Endothelial cell of umbilical vein (primary cell): Measurements from ENCODE around the gene SYT2. TPM values are rescaled to one million over a fixed set of nuclear protein-coding genes. Genes with fewer than 3 reads are reported as not detected.

ENCODE experiments used
- BruUV-seq: library from RNA; stranded (reverse); fragments of 400-500 nt; replicated peaks from 2 replicates; lab custom pipeline; 2021; lab: Mats Ljungman, UMichigan
- CTCF ChIA-PET: fragments of 300-600, 350-600 bp; sonication (Branson Sonifier 250); formaldehyde crosslinking; loops from one replicate; lab custom pipeline; 2021; ENCODE audit warnings: antibody characterized with exemption, inconsistent platforms; lab: Charles Lee
- POLR2A ChIA-PET: fragments of 300-600, 350-600 bp; sonication (Branson Sonifier 250); formaldehyde crosslinking; loops from one replicate; lab custom pipeline; 2021; ENCODE audit warnings: antibody characterized with exemption, inconsistent platforms; lab: Charles Lee
- DNase-seq: peaks from one replicate; pipeline ENCODE4 v3.0.0-alpha.2; 2011; ENCODE audit warnings: low read depth, low spot score
- FAIRE-seq: peaks from 2 replicates; lab custom pipeline; 2011; peaks lifted over from hg19 to GRCh38; lab: Jason Lieb, UNC
- H2AFZ ChIP-seq: 2 replicates; pipeline ENCODE4 v1.6.0; 2012; ENCODE audit warnings: low read depth, low read length, control low read depth, inconsistent platforms
- H3K27ac ChIP-seq: 2 replicates; pipeline ENCODE4 v1.5.1; 2011; ENCODE audit warnings: low read depth, mild to moderate bottlenecking, control low read depth, low read length, moderate library complexity; ENCODE audit not compliant: insufficient read depth
- H3K27me3 ChIP-seq, 2 experiments: 2 replicates each; pipeline versions ENCODE4 v1.6.0 to v1.6.1; 2011; ENCODE audit warnings: low read length in 2 of 2, mixed read lengths in 1 of 2; ENCODE audit not compliant: control insufficient read depth in 2 of 2, insufficient read depth in 2 of 2
- H3K36me3 ChIP-seq, 2 experiments: 2 replicates in 1 of 2; 3 replicates in 1 of 2; pipeline ENCODE4 v1.5.1; 2011; ENCODE audit warnings: low read length in 2 of 2, mild to moderate bottlenecking in 1 of 2, moderate library complexity in 1 of 2; ENCODE audit not compliant: control insufficient read depth in 2 of 2, insufficient read depth in 2 of 2; ENCODE audit errors: extremely low read depth in 1 of 2
- H3K4me1 ChIP-seq: 3 replicates; pipeline ENCODE4 v1.5.1; 2011; ENCODE audit warnings: mild to moderate bottlenecking, low read length; ENCODE audit not compliant: control insufficient read depth, insufficient read depth; ENCODE audit errors: extremely low read depth
- H3K4me2 ChIP-seq: 2 replicates; pipeline ENCODE4 v1.6.1; 2011; ENCODE audit warnings: low read length, control low read depth, mixed read lengths; ENCODE audit not compliant: insufficient read depth
- H3K4me3 ChIP-seq, 3 experiments: fragments of 200-600 bp in 1 of 3; sonication (generic), shearing (Covaris generic) in 1 of 3; replicated peaks in 1 of 3; 2 replicates each; pipeline ENCODE4 v1.5.1; 2011 to 2016; ENCODE audit warnings: control low read depth in 3 of 3, low read length in 3 of 3, mild to moderate bottlenecking in 2 of 3, inconsistent platforms in 1 of 3, low read depth in 1 of 3, moderate library complexity in 1 of 3; ENCODE audit not compliant: insufficient read depth in 1 of 3
- H3K79me2 ChIP-seq: 2 replicates; pipeline ENCODE4 v1.6.0; 2012; ENCODE audit warnings: low read length, inconsistent platforms; ENCODE audit not compliant: control insufficient read depth, insufficient read depth
- H3K9ac ChIP-seq: replicated peaks from 2 replicates; pipeline ENCODE3; 2011; ENCODE audit warnings: low read length, control low read depth; ENCODE audit not compliant: insufficient read depth; ENCODE audit errors: extremely low read depth
- H3K9me1 ChIP-seq: replicated peaks from 3 replicates; pipeline ENCODE4 v1.6.0; 2011; ENCODE audit warnings: mild to moderate bottlenecking, low read length; ENCODE audit not compliant: control insufficient read depth, insufficient read depth; ENCODE audit errors: extremely low read depth
- H3K9me3 ChIP-seq: replicated peaks from 2 replicates; pipeline ENCODE4 v1.5.1; 2012; ENCODE audit warnings: low read length, inconsistent platforms; ENCODE audit not compliant: control insufficient read depth, insufficient read depth
- H4K20me1 ChIP-seq: replicated peaks from 2 replicates; pipeline ENCODE3; 2011; ENCODE audit warnings: mild to moderate bottlenecking, low read length; ENCODE audit not compliant: control insufficient read depth, insufficient read depth; ENCODE audit errors: extremely low read depth
- CTCF ChIP-seq, 2 donors: IDR thresholded peaks; 1 replicate in 1 of 2; 2 replicates in 1 of 2; pipeline ENCODE4 v1.5.1; 2011; ENCODE audit warnings: low read length in 2 of 2, mild to moderate bottlenecking in 2 of 2, moderate library complexity in 2 of 2, control low read depth in 1 of 2, inconsistent platforms in 1 of 2, low read depth in 1 of 2; ENCODE audit not compliant: insufficient read depth in 1 of 2; ENCODE audit errors: extremely low read depth in 1 of 2
- EZH2 ChIP-seq: IDR thresholded peaks from 2 replicates; pipeline ENCODE4 v1.6.1; 2012; ENCODE audit warnings: borderline replicate concordance, low read depth, mild to moderate bottlenecking, moderate library complexity, low read length, inconsistent platforms; ENCODE audit not compliant: severe bottlenecking
- FOS ChIP-seq: IDR thresholded peaks from 2 replicates; pipeline ENCODE4 v1.6.1; 2011; ENCODE audit warnings: mild to moderate bottlenecking, low read length, moderate library complexity, borderline replicate concordance; ENCODE audit not compliant: insufficient read depth
- GATA2 ChIP-seq: IDR thresholded peaks from 2 replicates; pipeline ENCODE4 v1.7.0; 2011; ENCODE audit warnings: low read depth, mild to moderate bottlenecking, moderate library complexity, mixed read lengths, low read length; ENCODE audit not compliant: insufficient read length, insufficient read depth
- JUN ChIP-seq: IDR thresholded peaks from 2 replicates; pipeline ENCODE4 v1.6.1; 2011; ENCODE audit warnings: borderline replicate concordance, low read depth; ENCODE audit not compliant: insufficient read length, insufficient read depth
- MAX ChIP-seq: IDR thresholded peaks from 2 replicates; pipeline ENCODE4 v1.6.1; 2011; ENCODE audit not compliant: insufficient read depth, insufficient read length
- MYC ChIP-seq: IDR thresholded peaks from one replicate; pipeline ENCODE4 v1.6.1; 2011; ENCODE audit warnings: mild to moderate bottlenecking, low read depth, low read length
- POLR2A ChIP-seq: IDR thresholded peaks from 2 replicates; pipeline ENCODE4 v1.6.1; 2012; ENCODE audit warnings: low read depth, mild to moderate bottlenecking, control low read depth, low read length
- POLR2AphosphoS5 ChIP-seq: IDR thresholded peaks from 2 replicates; pipeline ENCODE4 v1.6.1; 2012; ENCODE audit warnings: low read depth, mild to moderate bottlenecking, control low read depth, low read length, moderate library complexity; ENCODE audit not compliant: insufficient read depth
- dilution Hi-C: fragments of 300-500 bp; cut with MboI; formaldehyde crosslinking; loops from one replicate; pipeline ENCODE4 v1.15.0; 2019; ENCODE audit warnings: low sequenced_read_pairs; ENCODE audit not compliant: extremely low pct_ligation_motif_present
- intact Hi-C: fragments of 100-400 bp; cut with micrococcal nuclease; formaldehyde crosslinking; loops from one replicate; pipeline ENCODE4 v1.10.0; 2022
- polyA plus RNA-seq, 4 experiments: library from polyadenylated mRNA; depleted of rRNA in 3 of 4; stranded (reverse) in 3 of 4; unstranded in 1 of 4; fragments of >200 nt; gene quantifications; 2 replicates each; pipeline versions ENCODE4 v1.2.1 to v1.2.3, GENCODE V29; 2011 to 2012; ENCODE audit warnings: missing spikeins in 1 of 4
- total RNA-seq: library from RNA; stranded (reverse); gene quantifications from 2 replicates; pipeline ENCODE4 v1.2.3, GENCODE V29; 2021

Gene SYT2
- total and polyA plus RNA-seq, 2 donors (not counting 3 experiments of a cell fraction or from before 2014, with no cell fraction given), result not detected

- ChIA-PET POLR2A (no interaction called here), CTCF (interaction anchor here (3.2 kb wide), 1 partner anchor 17 kb away, joined by 12 read pairs; no protein-coding TSS in a partner anchor)
- Histone ChIP-seq H3K9me3 (no peaks in the 10 kb centered on the region), H3K79me2 (no peaks in the 10 kb centered on the region), H3K27ac (no peak overlapping the region), H3K27me3 (peaks cover 30% of the 10 kb centered on the region in 2 experiments), H3K4me2 (no peak overlapping the region), H2AFZ (no peak overlapping the region), H3K4me1 (no peaks in the 10 kb centered on the region), H3K4me3 (no peak overlapping the region), H3K9me1 (no peaks in the 10 kb centered on the region), H3K9ac (no peak overlapping the region), H4K20me1 (no peaks in the 10 kb centered on the region), H3K36me3 (no peaks in the 10 kb centered on the region)
- intact Hi-C loops (no loop called here), dilution Hi-C loops (no loop called here)
- DNase-seq (no peak), FAIRE-seq (no peak)
- no peak for TF ChIP-seq MAX
- TF ChIP-seq JUN, result no peak
- no TSS peak for BruUV-seq
These were observed 7.1 kb downstream of the SYT2 start for GRCh38 chr1:202703191-202703590.

- H3K9me1 ChIP-seq, result no peaks in the 10 kb centered on the region
- dilution Hi-C loops (no loop called here), intact Hi-C loops (no loop called here)
- H3K27me3 ChIP-seq, result peaks cover 21% of the 10 kb centered on the region in 2 experiments
- no peak overlapping the region for H3K27ac ChIP-seq
- no peaks in the 10 kb centered on the region for H3K9me3 ChIP-seq
- no peak overlapping the region for H3K4me3 ChIP-seq
- CTCF ChIA-PET, result interaction anchor here (3.2 kb wide), 1 partner anchor 18 kb away, joined by 12 read pairs; no protein-coding TSS in a partner anchor
- no peak for DNase-seq
- no TSS peak for BruUV-seq
- H4K20me1 ChIP-seq, result no peaks in the 10 kb centered on the region
- POLR2A ChIA-PET, result no interaction called here
- no peak overlapping the region for H3K9ac ChIP-seq
- H3K36me3 ChIP-seq, result no peaks in the 10 kb centered on the region
- H2AFZ ChIP-seq, result no peak overlapping the region
- FAIRE-seq, result no peak
- no peak overlapping the region for H3K4me2 ChIP-seq
- no peaks in the 10 kb centered on the region for H3K4me1 ChIP-seq
- TF ChIP-seq FOS (no peak), MYC (no peak), POLR2AphosphoS5 (no peak), EZH2 (no peak), CTCF (IDR thresholded peaks at IDR 0.05; ENCODE audit: extremely low read depth in 1 of 2, insufficient read depth in 1 of 2, low read depth in 1 of 2, low read length in 2 of 2) (no peak), GATA2 (no peak), POLR2A (no peak), JUN (no peak), MAX (no peak)
- no peaks in the 10 kb centered on the region for H3K79me2 ChIP-seq
These were observed 8.2 kb downstream of the SYT2 start for GRCh38 chr1:202702088-202702487.
